Panc1 (cell line): ENCODE results near the gene LRFN2. TPM values are rescaled to one million over a fixed set of nuclear protein-coding genes. Genes with fewer than 3 reads are reported as not detected.

ENCODE experiments used
- ATAC-seq: fragments of 200-7000 bp; cut with Tn5 transposase; 2 replicates; pipeline ENCODE4 v1.9.1; 2020; ENCODE audit warnings: mild to moderate bottlenecking, moderate library complexity
- BruUV-seq: library from RNA; stranded (reverse); fragments of 400-500 nt; replicated peaks from 2 replicates; lab custom pipeline; 2021; lab: Mats Ljungman, UMichigan
- CTCF ChIA-PET: fragments of 300-600 bp; sonication (Branson Sonifier 250); formaldehyde crosslinking; loops from one replicate; lab custom pipeline; 2022; ENCODE audit warnings: antibody characterized with exemption; lab: Charles Lee
- POLR2A ChIA-PET: fragments of 300-600 bp; sonication (Branson Sonifier 250); formaldehyde crosslinking; loops from one replicate; lab custom pipeline; 2022; ENCODE audit warnings: antibody characterized with exemption; lab: Charles Lee
- DNase-seq: peaks from one replicate; pipeline ENCODE4 v3.0.0-alpha.2; 2010; ENCODE audit warnings: low read depth, low spot score
- H3K27ac ChIP-seq: 2 replicates; pipeline ENCODE4 v1.5.1; 2011; ENCODE audit warnings: mild to moderate bottlenecking, low read length, inconsistent platforms
- H3K27me3 ChIP-seq: fragments of 200-500 bp; sonication (Bioruptor generic); 2 replicates; pipeline ENCODE4 v1.6.0; 2014; ENCODE audit warnings: low read length, inconsistent platforms; ENCODE audit not compliant: control insufficient read depth, insufficient read depth
- H3K36me3 ChIP-seq: fragments of 200-500 bp; sonication (Bioruptor generic); 2 replicates; pipeline ENCODE4 v1.5.1; 2014; ENCODE audit warnings: inconsistent platforms, mild to moderate bottlenecking, low read length, moderate library complexity; ENCODE audit not compliant: control insufficient read depth, insufficient read depth
- H3K4me1 ChIP-seq: 2 replicates; pipeline ENCODE4 v1.5.1; 2011; ENCODE audit warnings: inconsistent platforms, mild to moderate bottlenecking, low read length, moderate library complexity; ENCODE audit not compliant: control insufficient read depth, insufficient read depth
- H3K4me3 ChIP-seq, 2 experiments: 2 replicates each; pipeline ENCODE4 v1.5.1; 2011 to 2012; ENCODE audit warnings: low read depth in 2 of 2, low read length in 2 of 2, mild to moderate bottlenecking in 2 of 2, inconsistent platforms in 1 of 2, moderate library complexity in 1 of 2
- H3K9me3 ChIP-seq: fragments of 200-500 bp; sonication (Bioruptor generic); 2 replicates; pipeline ENCODE4 v1.5.1; 2014; ENCODE audit warnings: low read depth, mild to moderate bottlenecking, inconsistent platforms, low read length, moderate library complexity; ENCODE audit not compliant: control insufficient read depth, insufficient read depth
- CTCF ChIP-seq: fragments of 450-650 bp; IDR thresholded peaks from 2 replicates; pipeline ENCODE4 v1.5.1; 2017; ENCODE audit warnings: mild to moderate bottlenecking
- POLR2AphosphoS5 ChIP-seq: IDR thresholded peaks from 2 replicates; pipeline ENCODE4 v1.6.1; 2012; ENCODE audit warnings: mild to moderate bottlenecking, low read depth, low read length, moderate library complexity
- REST ChIP-seq, 2 experiments: IDR thresholded peaks; 2 replicates each; pipeline ENCODE4 v1.6.1; 2011 to 2012; ENCODE audit warnings: low read depth in 2 of 2, control low read depth in 1 of 2, low read length in 1 of 2, mild to moderate bottlenecking in 1 of 2, moderate library complexity in 1 of 2; ENCODE audit not compliant: insufficient read depth in 1 of 2
- SIN3A ChIP-seq: IDR thresholded peaks from 2 replicates; pipeline ENCODE4 v1.6.1; 2012; ENCODE audit warnings: low read depth, mild to moderate bottlenecking, low read length, moderate library complexity, borderline replicate concordance; ENCODE audit not compliant: insufficient read depth
- TCF7L2 ChIP-seq: IDR thresholded peaks from 2 replicates; pipeline ENCODE4 v1.6.1; 2011; ENCODE audit warnings: mild to moderate bottlenecking, low read depth, low read length, inconsistent platforms
- in situ Hi-C: cut with HindIII; loops from 2 replicates; pipeline ENCODE4 v1.10.0; 2016; ENCODE audit warnings: low sequenced_read_pairs, low pct_unique_long_range_greater_than_20kb
- intact Hi-C: fragments of 100-400 bp; cut with micrococcal nuclease; formaldehyde crosslinking; loops from one replicate; pipeline ENCODE4 v1.10.0; 2022; ENCODE audit not compliant: unreplicated experiment
- total RNA-seq: library from RNA; stranded (reverse); gene quantifications from one replicate; pipeline ENCODE4 v1.2.1, GENCODE V29; 2021; ENCODE audit not compliant: unreplicated experiment

LRFN2 gene
- total RNA-seq, 1 experiment from 2014 or later: 0.05 TPM

- Histone ChIP-seq H3K27ac (no peak overlapping the region), H3K4me1 (no peaks in the 10 kb centered on the region), H3K27me3 (0 out of 2 replicates have a peak, but pooled peaks cover 2% of the 10 kb centered on the region), H3K4me3 (no peak overlapping the region), H3K36me3 (no peaks in the 10 kb centered on the region), H3K9me3 (no peaks in the 10 kb centered on the region)
- no peak for DNase-seq
- intact Hi-C loops: no loop called here
- in situ Hi-C loops: no loop called here
- no TSS peak for BruUV-seq
- no peak for ATAC-seq
- ChIA-PET CTCF (no interaction called here), POLR2A (no interaction called here)
- TF ChIP-seq SIN3A (no peak), POLR2AphosphoS5 (no peak), TCF7L2 (no peak), CTCF (no peak), REST (IDR thresholded peaks at IDR 0.05; ENCODE audit: insufficient read depth in 1 of 2, low read depth in 2 of 2, low read length in 1 of 2) (no peak)
Measured at GRCh38 chr6:40569162-40569910, 17.8 kb downstream of the LRFN2 start.

- Histone ChIP-seq H3K36me3 (no peaks in the 10 kb centered on the region), H3K4me3 (no peak overlapping the region), H3K9me3 (no peaks in the 10 kb centered on the region), H3K4me1 (no peaks in the 10 kb centered on the region), H3K27ac (no peak overlapping the region), H3K27me3 (peaks cover 2% of the 10 kb centered on the region; the same call in 1 of the 2 replicates)
- intact Hi-C loops: no loop called here
- no peak for DNase-seq
- ChIA-PET CTCF (no interaction called here), POLR2A (no interaction called here)
- TF ChIP-seq POLR2AphosphoS5: no peak
- TF ChIP-seq TCF7L2: no peak
- no peak for TF ChIP-seq CTCF
- TF ChIP-seq SIN3A: no peak
- no peak for TF ChIP-seq REST (IDR thresholded peaks at IDR 0.05; ENCODE audit: insufficient read depth in 1 of 2, low read depth in 2 of 2, low read length in 1 of 2)
- no peak for ATAC-seq
- in situ Hi-C loops: no loop called here
- BruUV-seq: no TSS peak
Measured at GRCh38 chr6:40568062-40568708, 19.0 kb downstream of the LRFN2 start.
